K562 (cell line): ENCODE results near the gene TMEM120A. TPM values are rescaled to one million over a fixed set of nuclear protein-coding genes. Genes with fewer than 3 reads are reported as not detected.

Experiments
- CAMTA2 ChIP-seq: fragments of 250-450 bp; sonication (Bioruptor Pico); conservative IDR thresholded peaks from 2 replicates; pipeline ENCODE4 v1.5.1; 2022
- CBX1 ChIP-seq: sonication (generic); IDR thresholded peaks from 2 replicates; pipeline ENCODE4 v1.6.1; 2016; ENCODE audit warnings: antibody characterized with exemption, low read depth, mild to moderate bottlenecking
- CHAMP1 ChIP-seq: fragments of 450-650 bp; IDR thresholded peaks from 2 replicates; pipeline ENCODE4 v1.6.1; 2016; ENCODE audit warnings: mild to moderate bottlenecking
- DEAF1 ChIP-seq: fragments of 450-650 bp; formaldehyde crosslinking; IDR thresholded peaks from 2 replicates; pipeline ENCODE4 v1.4.0; 2020; ENCODE audit warnings: mild to moderate bottlenecking, moderate library complexity
- ELF2 ChIP-seq: fragments of 250-450 bp; sonication (Bioruptor Pico); IDR thresholded peaks from 2 replicates; pipeline ENCODE4 v1.5.0; 2021; ENCODE audit warnings: mild to moderate bottlenecking
- GATAD2B ChIP-seq: fragments of 450-650 bp; IDR thresholded peaks from 2 replicates; pipeline ENCODE4 v1.6.1; 2017; ENCODE audit warnings: mild to moderate bottlenecking, borderline replicate concordance
- HDAC6 ChIP-seq: IDR thresholded peaks from 2 replicates; pipeline ENCODE4 v1.6.1; 2012; ENCODE audit warnings: low read depth, mild to moderate bottlenecking, control low read depth, inconsistent platforms, low read length, moderate library complexity
- HINFP ChIP-seq: fragments of 450-650 bp; conservative IDR thresholded peaks from 2 replicates; pipeline ENCODE4 v1.6.1; 2016; ENCODE audit warnings: missing genetic modification characterization, low read depth, mild to moderate bottlenecking, control low read depth, missing compliant biosample characterization
- MAFG ChIP-seq: fragments of 450-650 bp; conservative IDR thresholded peaks from 2 replicates; pipeline ENCODE4 v1.6.1; 2016; ENCODE audit warnings: missing genetic modification characterization, missing compliant biosample characterization
- MED1 ChIP-seq: sonication (generic); formaldehyde crosslinking; IDR thresholded peaks from 2 replicates; pipeline ENCODE4 v1.8.1; 2023; ENCODE audit warnings: missing genetic modification reagents, borderline replicate concordance
- NONO ChIP-seq, 2 experiments: fragments of 200-400 bp in 1 of 2; fragments of 450-650 bp in 1 of 2; formaldehyde crosslinking in 1 of 2; IDR thresholded peaks; 2 replicates each; pipeline ENCODE4 v1.6.1; 2017; ENCODE audit warnings: low read depth in 2 of 2, mild to moderate bottlenecking in 2 of 2, moderate library complexity in 2 of 2, low read length in 1 of 2
- POLR3A ChIP-seq: IDR thresholded peaks from 2 replicates; pipeline ENCODE4 v1.6.1; 2011; ENCODE audit warnings: borderline replicate concordance, mild to moderate bottlenecking, moderate library complexity; ENCODE audit not compliant: insufficient read length, insufficient read depth; ENCODE audit errors: extremely low read depth
- RBFOX2 ChIP-seq: fragments of 200-400 bp; formaldehyde crosslinking; IDR thresholded peaks from 2 replicates; pipeline ENCODE4 v1.6.1; 2017; ENCODE audit warnings: low read depth, mild to moderate bottlenecking, low read length, moderate library complexity
- TBP ChIP-seq: optimal IDR thresholded peaks from 2 replicates; pipeline ENCODE3; 2011; ENCODE audit warnings: low read depth, low read length, improper control_type of control experiment
- TCFL5 ChIP-seq: fragments of 250-450 bp; sonication (Bioruptor Pico); conservative IDR thresholded peaks from 2 replicates; pipeline ENCODE4 v1.6.1; 2021; ENCODE audit warnings: mild to moderate bottlenecking, moderate library complexity, matching md5 sums
- U2AF2 ChIP-seq: fragments of 200-400 bp; formaldehyde crosslinking; optimal IDR thresholded peaks from 2 replicates; pipeline ENCODE3; 2017; ENCODE audit warnings: low read depth, mild to moderate bottlenecking, low read length
- ZFP91 ChIP-seq: sonication (generic); formaldehyde crosslinking; IDR thresholded peaks from 2 replicates; pipeline ENCODE4 v1.8.0; 2022; ENCODE audit warnings: mild to moderate bottlenecking, missing genetic modification reagents
- ZNF134 ChIP-seq: fragments of 250-450 bp; sonication (Bioruptor Pico); conservative IDR thresholded peaks from 2 replicates; pipeline ENCODE4 v1.4.0; 2020
- ZNF174 ChIP-seq: fragments of 250-450 bp; sonication (Bioruptor Pico); IDR thresholded peaks from 2 replicates; pipeline ENCODE4 v1.4.0; 2020; ENCODE audit warnings: mild to moderate bottlenecking
- ZNF384 ChIP-seq: IDR thresholded peaks from 2 replicates; pipeline ENCODE4 v1.6.1; 2012; ENCODE audit warnings: low read depth, low read length, improper control_type of control experiment
- ZSCAN29 ChIP-seq: fragments of 450-650 bp; IDR thresholded peaks from 2 replicates; pipeline ENCODE4 v1.6.1; 2017
- polyA plus RNA-seq, 8 experiments: library from polyadenylated mRNA; depleted of rRNA in 4 of 8; stranded (reverse) in 5 of 8; unstranded in 3 of 8; fragments of >200 nt; fragmentation: Nextera tagmentation in 2 of 8; fragmentation: Illumina TruSeq in 1 of 8; extraction: Ambion mirVana in 2 of 8; extraction: Trizol in 1 of 8; gene quantifications; 2 replicates each; pipeline versions ENCODE4 v1.2.1 to v1.2.3, GENCODE V29; 2011 to 2014; ENCODE audit warnings: inconsistent platforms in 1 of 8, missing spikeins in 1 of 8
- total RNA-seq, 7 experiments: library from RNA; depleted of rRNA in 6 of 7; stranded (reverse); fragments of >200 nt in 6 of 7; fragmentation: Illumina TruSeq in 2 of 7; extraction: Trizol in 2 of 7; gene quantifications; 2 replicates each; pipeline versions ENCODE4 v1.2.1 to v1.2.3, GENCODE V29; 2011 to 2021; ENCODE audit warnings: low replicate concordance in 1 of 7

Gene TMEM120A
- total and polyA plus RNA-seq, 9 of the 15 experiments (the other 6 are each of a cell fraction or from before 2014, with no cell fraction given), result 2.3 to 90.2 (median 22.9) TPM

DNA sequence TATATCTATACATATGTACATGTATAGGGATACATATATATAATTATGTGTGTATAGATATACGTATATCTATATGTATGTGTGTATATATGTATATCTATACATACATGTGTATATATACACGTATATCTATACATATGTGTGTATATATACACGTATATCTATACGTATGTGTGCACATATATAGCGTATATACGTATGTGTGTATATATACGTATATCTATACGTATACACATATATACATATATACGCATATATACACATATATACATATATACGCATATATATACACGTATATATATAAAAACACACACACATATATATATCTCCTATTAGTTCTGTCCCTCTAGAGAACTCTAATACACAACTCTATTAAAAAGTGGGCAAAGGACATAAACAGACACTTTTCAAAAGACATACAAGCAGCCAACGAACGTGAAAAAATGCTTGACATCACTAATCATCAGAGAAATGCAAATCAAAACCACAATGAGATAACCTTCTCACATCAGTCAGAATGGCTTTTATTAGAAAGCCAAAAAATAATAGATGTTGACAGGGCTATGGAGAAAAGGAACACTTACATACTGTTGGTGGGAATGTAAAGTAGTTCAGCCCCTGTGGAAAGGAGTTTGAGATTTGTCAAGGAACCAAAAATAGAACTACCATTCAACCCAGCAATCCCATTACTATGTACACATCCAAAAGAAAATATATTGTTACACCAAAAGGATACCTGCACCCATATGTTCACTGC, 22.0 kb upstream of the TMEM120A start (continued):
- TF ChIP-seq CHAMP1 (no peak), HDAC6 (no peak), GATAD2B (no peak), POLR3A (no peak), ZNF134 (0 out of 2 replicates have a peak, but pooled peaks have one; percentile 32), TCFL5 (CRISPR knock-in tag) (no peak), CBX1 (no peak), RBFOX2 (no peak), ELF2 (CRISPR knock-in tag) (no peak), ZNF384 (no peak), TBP (no peak), MED1 (CRISPR knock-in tag) (no peak), ZNF174 (peak; percentile 91), ZSCAN29 (no peak), CAMTA2 (CRISPR knock-in tag) (peak; percentile 94), HINFP (no peak), NONO (IDR thresholded peaks at IDR 0.05; ENCODE audit: low read depth in 2 of 2, low read length in 1 of 2) (no peak), ZFP91 (CRISPR knock-in tag) (no peak), DEAF1 (no peak), U2AF2 (no peak), MAFG (tag) (no peak)
